Osteocyte (in vitro differentiated cells): ENCODE measurements around the gene RAB35. TPM values are rescaled to one million over a fixed set of nuclear protein-coding genes. Genes with fewer than 3 reads are reported as not detected.

Experiments used
- DNase-seq: peaks from one replicate; pipeline ENCODE4 v3.0.0; 2021; ENCODE audit warnings: mixed read lengths; ENCODE audit not compliant: unreplicated experiment; ENCODE audit errors: extremely low spot score
- H3K27ac Mint-ChIP-seq: one replicate; pipeline ENCODE4 v1.8.0; 2021; ENCODE audit warnings: mild to moderate bottlenecking, mixed read lengths; ENCODE audit not compliant: unreplicated experiment
- H3K27me3 Mint-ChIP-seq: one replicate; pipeline ENCODE4 v1.8.0; 2021; ENCODE audit warnings: mixed read lengths; ENCODE audit not compliant: unreplicated experiment
- H3K36me3 Mint-ChIP-seq: one replicate; pipeline ENCODE4 v1.8.0; 2021; ENCODE audit warnings: mixed read lengths; ENCODE audit not compliant: unreplicated experiment
- H3K4me1 Mint-ChIP-seq: one replicate; pipeline ENCODE4 v1.8.0; 2021; ENCODE audit warnings: mixed read lengths; ENCODE audit not compliant: unreplicated experiment
- H3K4me3 Mint-ChIP-seq: one replicate; pipeline ENCODE4 v1.8.0; 2021; ENCODE audit warnings: mild to moderate bottlenecking, moderate library complexity, mixed read lengths; ENCODE audit not compliant: unreplicated experiment
- H3K9me3 Mint-ChIP-seq: one replicate; pipeline ENCODE4 v1.8.0; 2021; ENCODE audit warnings: mixed read lengths; ENCODE audit not compliant: unreplicated experiment
- total RNA-seq: library from RNA; stranded (reverse); gene quantifications from 2 replicates; pipeline ENCODE4 v1.2.1, GENCODE V29; 2021
- TF ChIP-seq, protein P1 (sequence below): fragments of 200-600 bp; sonication (generic); IDR thresholded peaks from 2 replicates; pipeline ENCODE4 v1.5.0; 2021; ENCODE audit warnings: antibody characterized with exemption, mild to moderate bottlenecking, moderate library complexity

RAB35 gene
- total RNA-seq, 1 donor from 2014 or later = 47.1 TPM

DNA sequence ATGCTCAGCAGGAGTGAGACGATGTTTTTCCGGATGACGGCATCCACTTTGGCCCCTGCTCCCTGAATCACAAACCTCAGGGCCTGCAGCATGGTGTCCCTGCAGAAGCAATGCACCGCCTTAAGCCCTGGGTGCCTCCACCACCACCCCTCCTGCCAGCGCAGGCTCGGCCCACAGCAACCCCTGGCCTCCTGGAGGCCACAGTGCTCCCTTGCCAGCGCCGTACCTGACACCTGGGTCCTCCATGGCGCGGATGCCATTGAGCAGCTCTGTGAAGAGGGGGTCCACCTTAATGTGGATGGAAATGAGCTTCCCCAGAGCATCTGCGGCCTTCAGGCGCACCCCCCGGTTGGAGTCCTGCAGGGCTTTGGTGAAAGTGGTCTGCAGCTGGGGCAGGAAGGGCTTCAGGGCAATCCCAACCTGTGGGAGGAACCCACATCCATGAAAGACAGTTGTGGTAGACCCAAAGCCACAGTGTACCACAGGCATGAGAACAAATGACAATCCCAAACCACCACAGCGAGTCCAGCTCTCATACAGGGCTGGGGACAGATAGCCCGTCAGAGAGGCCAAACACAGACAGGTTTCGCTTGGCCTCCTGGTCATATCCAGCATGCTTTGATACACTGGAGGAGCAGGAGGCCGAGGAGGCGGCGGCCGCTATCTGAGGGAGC is 17.9 kb upstream of the RAB35 start:
- Mint-ChIP-seq H3K4me1 (no peaks in the 10 kb centered on the region), H3K27me3 (no peaks in the 10 kb centered on the region), H3K27ac (no peak overlapping the region), H3K4me3 (no peak overlapping the region), H3K9me3 (no peaks in the 10 kb centered on the region), H3K36me3 (peaks cover 35% of the 10 kb centered on the region)
- DNase-seq = no peak
- TF ChIP-seq, protein P1, sequence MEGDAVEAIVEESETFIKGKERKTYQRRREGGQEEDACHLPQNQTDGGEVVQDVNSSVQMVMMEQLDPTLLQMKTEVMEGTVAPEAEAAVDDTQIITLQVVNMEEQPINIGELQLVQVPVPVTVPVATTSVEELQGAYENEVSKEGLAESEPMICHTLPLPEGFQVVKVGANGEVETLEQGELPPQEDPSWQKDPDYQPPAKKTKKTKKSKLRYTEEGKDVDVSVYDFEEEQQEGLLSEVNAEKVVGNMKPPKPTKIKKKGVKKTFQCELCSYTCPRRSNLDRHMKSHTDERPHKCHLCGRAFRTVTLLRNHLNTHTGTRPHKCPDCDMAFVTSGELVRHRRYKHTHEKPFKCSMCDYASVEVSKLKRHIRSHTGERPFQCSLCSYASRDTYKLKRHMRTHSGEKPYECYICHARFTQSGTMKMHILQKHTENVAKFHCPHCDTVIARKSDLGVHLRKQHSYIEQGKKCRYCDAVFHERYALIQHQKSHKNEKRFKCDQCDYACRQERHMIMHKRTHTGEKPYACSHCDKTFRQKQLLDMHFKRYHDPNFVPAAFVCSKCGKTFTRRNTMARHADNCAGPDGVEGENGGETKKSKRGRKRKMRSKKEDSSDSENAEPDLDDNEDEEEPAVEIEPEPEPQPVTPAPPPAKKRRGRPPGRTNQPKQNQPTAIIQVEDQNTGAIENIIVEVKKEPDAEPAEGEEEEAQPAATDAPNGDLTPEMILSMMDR = no peak

DNA sequence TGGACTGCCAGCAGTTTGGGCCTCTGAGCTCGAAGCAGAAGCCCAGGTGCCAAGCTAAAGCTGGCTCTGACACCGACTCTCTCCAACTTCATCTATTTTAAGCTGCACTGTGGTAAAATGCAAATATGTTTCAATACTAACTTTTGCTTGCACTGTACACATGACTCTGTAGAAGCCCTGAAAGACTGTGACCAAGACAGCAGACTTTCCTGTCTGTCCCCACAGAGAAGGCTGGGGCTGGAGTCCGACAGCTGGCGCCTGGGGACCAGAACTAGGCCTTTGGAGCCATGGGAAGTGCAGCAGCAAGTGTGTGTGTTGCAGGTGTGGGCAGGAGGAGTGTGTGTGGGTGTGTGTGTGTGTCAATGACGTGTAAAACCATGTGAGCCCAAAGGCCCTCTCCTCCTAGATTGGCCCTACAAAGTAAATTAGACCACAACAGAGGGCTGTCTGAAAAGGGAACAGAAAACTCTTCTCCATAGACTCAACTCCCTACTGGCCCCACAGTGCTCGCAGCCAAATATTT is 16.4 kb upstream of the RAB35 start:
- Mint-ChIP-seq H3K27ac (no peak overlapping the region), H3K27me3 (no peaks in the 10 kb centered on the region), H3K4me1 (no peaks in the 10 kb centered on the region), H3K36me3 (peaks cover 39% of the 10 kb centered on the region), H3K4me3 (no peak overlapping the region), H3K9me3 (no peaks in the 10 kb centered on the region)
- TF ChIP-seq, protein P1 = no peak
- no peak for DNase-seq

DNA sequence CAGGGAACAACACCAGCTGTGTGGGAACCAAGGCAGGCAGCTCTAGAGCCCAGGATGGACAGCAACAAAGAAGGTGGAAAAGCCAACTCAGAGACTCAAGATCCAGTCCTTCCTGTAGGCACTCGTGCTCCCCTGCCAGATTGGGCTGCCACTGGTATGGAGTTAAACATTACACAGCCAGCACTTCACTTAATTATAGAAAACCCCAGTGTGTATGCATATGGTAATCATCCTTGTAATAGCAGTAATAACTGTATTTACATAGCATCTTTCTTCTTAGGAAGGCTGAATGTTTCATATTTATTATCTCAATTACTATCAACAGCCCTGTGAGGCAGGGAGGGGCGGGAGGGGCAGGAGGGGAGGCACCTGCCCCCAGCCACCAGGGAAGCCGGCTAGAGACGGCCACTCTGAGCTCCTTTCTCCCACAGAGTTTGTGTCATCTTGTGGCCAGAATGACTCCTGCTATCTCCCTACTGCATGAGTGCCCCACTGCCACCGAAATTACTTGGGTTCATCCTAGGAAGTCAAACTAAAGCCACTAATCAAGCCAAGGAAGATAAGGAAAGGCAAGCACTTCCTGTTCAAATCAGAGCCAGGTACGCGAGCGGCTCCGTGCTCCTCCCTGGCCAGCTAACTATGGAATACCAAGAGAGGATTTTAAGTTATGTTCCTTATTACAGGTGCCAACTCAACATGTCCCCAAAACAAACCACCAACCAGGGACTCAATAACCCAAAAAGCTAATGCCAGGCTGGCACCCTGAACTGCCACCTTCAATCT is 15.7 kb upstream of the RAB35 start:
- Mint-ChIP-seq H3K27ac (no peak overlapping the region), H3K9me3 (no peaks in the 10 kb centered on the region), H3K36me3 (peaks cover 44% of the 10 kb centered on the region), H3K27me3 (no peaks in the 10 kb centered on the region), H3K4me3 (no peak overlapping the region), H3K4me1 (no peaks in the 10 kb centered on the region)
- TF ChIP-seq, protein P1 = no peak
- no peak for DNase-seq

DNA sequence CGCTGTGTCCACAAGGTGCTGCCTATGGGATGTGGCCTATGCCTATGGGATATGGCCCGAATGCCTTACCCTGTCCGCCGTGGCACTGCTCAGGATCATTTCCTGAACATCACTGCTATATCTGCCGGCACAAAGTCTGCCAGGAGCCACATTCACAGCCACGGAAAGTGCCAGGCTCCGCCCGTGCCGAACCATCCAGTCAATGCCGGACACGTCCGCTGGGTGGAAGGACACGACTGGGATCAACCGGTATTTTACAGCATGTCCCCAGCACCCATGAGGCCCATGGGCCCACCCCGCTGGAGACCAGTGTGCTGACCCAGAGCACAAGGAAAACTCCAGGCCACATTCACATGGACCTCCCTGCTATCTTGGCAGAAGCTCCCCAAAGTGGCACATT is 14.6 kb upstream of the RAB35 start:
- Mint-ChIP-seq H3K9me3 (no peaks in the 10 kb centered on the region), H3K27ac (no peak overlapping the region), H3K27me3 (no peaks in the 10 kb centered on the region), H3K36me3 (peaks cover 46% of the 10 kb centered on the region), H3K4me3 (no peak overlapping the region), H3K4me1 (no peaks in the 10 kb centered on the region)
- no peak for DNase-seq
- TF ChIP-seq, protein P1 = no peak

DNA sequence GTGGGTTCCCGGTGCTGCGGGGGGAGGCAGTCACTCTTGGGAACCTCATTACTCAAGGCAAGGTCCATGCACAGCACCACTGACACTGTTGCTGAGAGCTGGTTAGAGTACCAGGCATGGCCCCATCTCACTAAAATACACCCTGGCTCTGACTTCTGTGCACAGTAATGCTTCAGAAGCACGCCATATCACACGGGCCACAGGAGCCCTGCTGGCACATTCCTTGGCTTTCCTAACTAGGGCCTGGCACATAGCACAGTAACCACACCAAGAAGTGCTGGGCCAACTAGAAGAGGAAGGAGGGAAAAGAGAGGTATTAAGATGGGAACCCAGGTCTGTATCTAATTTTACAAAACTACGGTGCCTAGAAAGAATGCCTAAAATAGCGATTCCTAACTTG is 13.5 kb upstream of the RAB35 start:
- Mint-ChIP-seq H3K27ac (no peak overlapping the region), H3K9me3 (no peaks in the 10 kb centered on the region), H3K36me3 (peaks cover 49% of the 10 kb centered on the region), H3K4me1 (no peaks in the 10 kb centered on the region), H3K4me3 (no peak overlapping the region), H3K27me3 (no peaks in the 10 kb centered on the region)
- no peak for DNase-seq
- TF ChIP-seq, protein P1 = no peak
